ENCODE results near the gene PNMA6F.

Gene PNMA6F

GRCh38 chrX:153333821-153334653 is 12.5 kb upstream of the PNMA6F start, which contains the start of gene ZNF275:
ZNF275 (plus strand) TSS chrX:153334153; CDS start chrX:153336680, 2,527 bp downstream.
- Histone ChIP-seq H3K79me2 (ENCODE audit: control insufficient read depth, low read length) (peaks cover 36% of the 10 kb centered on the region), H3K9me3 (ENCODE audit: control insufficient read depth, insufficient read depth, low read length) (no peaks in the 10 kb centered on the region)

GRCh38 chrX:153333266-153333665 is 11.7 kb upstream of the PNMA6F start:
- Histone ChIP-seq H3F3A (ENCODE audit: control insufficient read depth, insufficient read depth) (no peaks in the 10 kb centered on the region), H3K79me2 (ENCODE audit: control insufficient read depth, low read length) (peaks cover 34% of the 10 kb centered on the region), H3K27me3 (ENCODE audit: control insufficient read depth, low read length) (no peaks in the 10 kb centered on the region), H3K4me1 (ENCODE audit: control insufficient read depth, low read length) (peaks cover 24% of the 10 kb centered on the region), H3K36me3 (ENCODE audit: control insufficient read depth, low read length) (peaks cover 21% of the 10 kb centered on the region), H3K9me3 (ENCODE audit: control insufficient read depth, insufficient read depth, low read length) (no peaks in the 10 kb centered on the region), H3K4me2 (ENCODE audit: low read length) (peak overlapping the region; percentile 63), H3K4me3 (ENCODE audit: low read length) (peak overlapping the region; percentile 61), H3K27ac (ENCODE audit: low read depth, low read length) (no peak overlapping the region), H4K20me1 (ENCODE audit: control insufficient read depth, insufficient read depth, low read depth, low read length) (no peaks in the 10 kb centered on the region), H3K9me2 (replicated peaks; ENCODE audit: control insufficient read depth, low read length) (no peaks in the 10 kb centered on the region)
- no peak for TF ChIP-seq EZH2phosphoT487 (IDR thresholded peaks at IDR 0.05; ENCODE audit: borderline replicate concordance, low read length)
- TF ChIP-seq, protein P1, sequence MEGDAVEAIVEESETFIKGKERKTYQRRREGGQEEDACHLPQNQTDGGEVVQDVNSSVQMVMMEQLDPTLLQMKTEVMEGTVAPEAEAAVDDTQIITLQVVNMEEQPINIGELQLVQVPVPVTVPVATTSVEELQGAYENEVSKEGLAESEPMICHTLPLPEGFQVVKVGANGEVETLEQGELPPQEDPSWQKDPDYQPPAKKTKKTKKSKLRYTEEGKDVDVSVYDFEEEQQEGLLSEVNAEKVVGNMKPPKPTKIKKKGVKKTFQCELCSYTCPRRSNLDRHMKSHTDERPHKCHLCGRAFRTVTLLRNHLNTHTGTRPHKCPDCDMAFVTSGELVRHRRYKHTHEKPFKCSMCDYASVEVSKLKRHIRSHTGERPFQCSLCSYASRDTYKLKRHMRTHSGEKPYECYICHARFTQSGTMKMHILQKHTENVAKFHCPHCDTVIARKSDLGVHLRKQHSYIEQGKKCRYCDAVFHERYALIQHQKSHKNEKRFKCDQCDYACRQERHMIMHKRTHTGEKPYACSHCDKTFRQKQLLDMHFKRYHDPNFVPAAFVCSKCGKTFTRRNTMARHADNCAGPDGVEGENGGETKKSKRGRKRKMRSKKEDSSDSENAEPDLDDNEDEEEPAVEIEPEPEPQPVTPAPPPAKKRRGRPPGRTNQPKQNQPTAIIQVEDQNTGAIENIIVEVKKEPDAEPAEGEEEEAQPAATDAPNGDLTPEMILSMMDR (IDR thresholded peaks at IDR 0.05; ENCODE audit: low read depth, low read length, poor library complexity, severe bottlenecking) = no peak

More at GRCh38 chrX:153333821-153334653, 12.5 kb upstream of the PNMA6F start, which contains the start of gene ZNF275:
- H3K4me2 ChIP-seq (ENCODE audit: low read length) = peak within 1 kb of the TSS; percentile 68
- peaks cover 22% of the 10 kb centered on the region for H3K36me3 ChIP-seq (ENCODE audit: control insufficient read depth, low read length)
- H3K27ac ChIP-seq (ENCODE audit: low read depth, low read length) = no peak within 1 kb of the TSS
- H3K27me3 ChIP-seq (ENCODE audit: control insufficient read depth, low read length) = no peaks in the 10 kb centered on the region
- H3K9me2 ChIP-seq (replicated peaks; ENCODE audit: control insufficient read depth, low read length) = no peaks in the 10 kb centered on the region
- no peaks in the 10 kb centered on the region for H3F3A ChIP-seq (ENCODE audit: control insufficient read depth, insufficient read depth)
- peak within 1 kb of the TSS; percentile 81 for H3K4me3 ChIP-seq (ENCODE audit: low read length)
- no peaks in the 10 kb centered on the region for H4K20me1 ChIP-seq (ENCODE audit: control insufficient read depth, insufficient read depth, low read depth, low read length)
- TF ChIP-seq EZH2phosphoT487 (IDR thresholded peaks at IDR 0.05; ENCODE audit: borderline replicate concordance, low read length) = no peak
- TF ChIP-seq, protein P1 (IDR thresholded peaks at IDR 0.05; ENCODE audit: low read depth, low read length, poor library complexity, severe bottlenecking) = no peak
- H3K4me1 ChIP-seq (ENCODE audit: control insufficient read depth, low read length) = peaks cover 24% of the 10 kb centered on the region

- H3F3A ChIP-seq (ENCODE audit: control insufficient read depth, insufficient read depth) = no peaks in the 10 kb centered on the region
- H4K20me1 ChIP-seq (ENCODE audit: control insufficient read depth, insufficient read depth, low read depth, low read length) = no peaks in the 10 kb centered on the region
- H3K4me1 ChIP-seq (ENCODE audit: control insufficient read depth, low read length) = no peaks in the 10 kb centered on the region
- no peaks in the 10 kb centered on the region for H3K36me3 ChIP-seq (ENCODE audit: control insufficient read depth, low read length)
- H3K9me3 ChIP-seq (ENCODE audit: control insufficient read depth, insufficient read depth, low read length) = no peaks in the 10 kb centered on the region
- TF ChIP-seq EZH2phosphoT487 (IDR thresholded peaks at IDR 0.05; ENCODE audit: borderline replicate concordance, low read length) = no peak
- TF ChIP-seq, protein P1 (IDR thresholded peaks at IDR 0.05; ENCODE audit: low read depth, low read length, poor library complexity, severe bottlenecking) = no peak
- H3K4me3 ChIP-seq (ENCODE audit: low read length) = no peak overlapping the region
- H3K79me2 ChIP-seq (ENCODE audit: control insufficient read depth, low read length) = no peaks in the 10 kb centered on the region
- no peaks in the 10 kb centered on the region for H3K9me2 ChIP-seq (replicated peaks; ENCODE audit: control insufficient read depth, low read length)
- H3K27me3 ChIP-seq (ENCODE audit: control insufficient read depth, low read length) = no peaks in the 10 kb centered on the region
- H3K4me2 ChIP-seq (ENCODE audit: low read length) = no peak overlapping the region
- H3K27ac ChIP-seq (ENCODE audit: low read depth, low read length) = no peak overlapping the region
These were observed 6.0 kb upstream of the PNMA6F start for GRCh38 chrX:153327561-153327960.
